Measurements from ENCODE around the gene PAK6. TPM values are rescaled to one million over a fixed set of nuclear protein-coding genes. Genes with fewer than 3 reads are reported as not detected.

PAK6 gene
- total RNA-seq, 1 experiment from 2014 or later = 0.45 TPM

GRCh38 chr15:40286061-40286532, 47.2 kb downstream of the PAK6 start:
- H3K27me3 ChIP-seq (ENCODE audit: low read length) = no peaks in the 10 kb centered on the region
- peaks cover 15% of the 10 kb centered on the region for H3K4me1 ChIP-seq (ENCODE audit: low read length)
- H2AFZ ChIP-seq (ENCODE audit: low read length) = no peak overlapping the region
- no peak overlapping the region for H3K4me3 ChIP-seq (ENCODE audit: low read length)
- H3K9me3 ChIP-seq (ENCODE audit: low read length) = no peaks in the 10 kb centered on the region
- H3K4me2 ChIP-seq (ENCODE audit: low read depth, low read length, poor library complexity, severe bottlenecking) = no peak overlapping the region
- H3K9ac ChIP-seq (ENCODE audit: low read length) = no peak overlapping the region
- H3K36me3 ChIP-seq (ENCODE audit: insufficient read depth, low read length) = no peaks in the 10 kb centered on the region
- no peak for DNase-seq
- H4K20me1 ChIP-seq (ENCODE audit: insufficient read depth, low read depth, low read length) = no peaks in the 10 kb centered on the region
- no peak overlapping the region for H3K27ac ChIP-seq (ENCODE audit: low read length)
- H3K79me2 ChIP-seq (ENCODE audit: low read length) = no peaks in the 10 kb centered on the region
- H3K9me2 ChIP-seq (replicated peaks; ENCODE audit: insufficient read depth, low read length) = no peaks in the 10 kb centered on the region

GRCh38 chr15:40286794-40287193, 47.9 kb downstream of the PAK6 start:
- Histone ChIP-seq H2AFZ (ENCODE audit: low read length) (no peak overlapping the region), H3K27me3 (ENCODE audit: low read length) (no peaks in the 10 kb centered on the region), H4K20me1 (ENCODE audit: insufficient read depth, low read depth, low read length) (no peaks in the 10 kb centered on the region), H3K4me3 (ENCODE audit: low read length) (no peak overlapping the region), H3K9me3 (ENCODE audit: low read length) (no peaks in the 10 kb centered on the region), H3K9me2 (replicated peaks; ENCODE audit: insufficient read depth, low read length) (no peaks in the 10 kb centered on the region), H3K27ac (ENCODE audit: low read length) (no peak overlapping the region), H3K79me2 (ENCODE audit: low read length) (no peaks in the 10 kb centered on the region), H3K9ac (ENCODE audit: low read length) (no peak overlapping the region), H3K4me2 (ENCODE audit: low read depth, low read length, poor library complexity, severe bottlenecking) (no peak overlapping the region), H3K4me1 (ENCODE audit: low read length) (peaks cover 15% of the 10 kb centered on the region), H3K36me3 (ENCODE audit: insufficient read depth, low read length) (no peaks in the 10 kb centered on the region)
- DNase-seq = no peak

DNA sequence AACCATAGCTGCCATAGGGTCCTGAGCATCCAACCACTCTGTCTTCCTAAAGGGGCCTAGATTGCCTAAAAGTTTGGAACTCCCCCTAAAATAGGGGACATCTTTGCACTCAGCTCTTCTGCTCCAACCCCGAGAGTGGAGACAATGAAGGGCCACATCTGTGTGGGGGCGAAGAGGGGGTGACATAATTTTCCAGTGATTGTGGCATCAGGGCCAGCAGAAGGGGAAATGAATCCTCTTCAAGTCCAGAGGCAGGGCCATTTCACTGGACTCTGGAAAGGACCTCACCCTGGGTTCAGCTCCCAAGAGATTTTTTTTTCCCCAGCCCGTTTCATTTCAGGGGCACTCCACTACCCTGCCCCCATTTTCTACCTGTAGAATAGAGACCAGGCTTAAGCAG, 48.6 kb downstream of the PAK6 start:
- no peaks in the 10 kb centered on the region for H3K9me2 ChIP-seq (replicated peaks; ENCODE audit: insufficient read depth, low read length)
- H3K9me3 ChIP-seq (ENCODE audit: low read length) = no peaks in the 10 kb centered on the region
- H3K4me2 ChIP-seq (ENCODE audit: low read depth, low read length, poor library complexity, severe bottlenecking) = no peak overlapping the region
- no peak overlapping the region for H3K4me3 ChIP-seq (ENCODE audit: low read length)
- H3K4me1 ChIP-seq (ENCODE audit: low read length) = peaks cover 15% of the 10 kb centered on the region
- no peaks in the 10 kb centered on the region for H4K20me1 ChIP-seq (ENCODE audit: insufficient read depth, low read depth, low read length)
- H3K27ac ChIP-seq (ENCODE audit: low read length) = no peak overlapping the region
- no peaks in the 10 kb centered on the region for H3K36me3 ChIP-seq (ENCODE audit: insufficient read depth, low read length)
- no peaks in the 10 kb centered on the region for H3K27me3 ChIP-seq (ENCODE audit: low read length)
- no peaks in the 10 kb centered on the region for H3K79me2 ChIP-seq (ENCODE audit: low read length)
- DNase-seq = no peak
- no peak overlapping the region for H3K9ac ChIP-seq (ENCODE audit: low read length)
- no peak overlapping the region for H2AFZ ChIP-seq (ENCODE audit: low read length)

- no peak overlapping the region for H3K9ac ChIP-seq (ENCODE audit: low read length)
- no peaks in the 10 kb centered on the region for H3K9me2 ChIP-seq (replicated peaks; ENCODE audit: insufficient read depth, low read length)
- no peaks in the 10 kb centered on the region for H3K27me3 ChIP-seq (ENCODE audit: low read length)
- no peaks in the 10 kb centered on the region for H4K20me1 ChIP-seq (ENCODE audit: insufficient read depth, low read depth, low read length)
- no peaks in the 10 kb centered on the region for H3K9me3 ChIP-seq (ENCODE audit: low read length)
- DNase-seq = no peak
- H3K4me2 ChIP-seq (ENCODE audit: low read depth, low read length, poor library complexity, severe bottlenecking) = no peak overlapping the region
- H3K79me2 ChIP-seq (ENCODE audit: low read length) = no peaks in the 10 kb centered on the region
- H3K4me1 ChIP-seq (ENCODE audit: low read length) = peaks cover 15% of the 10 kb centered on the region
- no peak overlapping the region for H3K27ac ChIP-seq (ENCODE audit: low read length)
- no peak overlapping the region for H2AFZ ChIP-seq (ENCODE audit: low read length)
- no peak overlapping the region for H3K4me3 ChIP-seq (ENCODE audit: low read length)
- H3K36me3 ChIP-seq (ENCODE audit: insufficient read depth, low read length) = no peaks in the 10 kb centered on the region
Observed at GRCh38 chr15:40287968-40288367, 49.1 kb downstream of the PAK6 start.

DNA sequence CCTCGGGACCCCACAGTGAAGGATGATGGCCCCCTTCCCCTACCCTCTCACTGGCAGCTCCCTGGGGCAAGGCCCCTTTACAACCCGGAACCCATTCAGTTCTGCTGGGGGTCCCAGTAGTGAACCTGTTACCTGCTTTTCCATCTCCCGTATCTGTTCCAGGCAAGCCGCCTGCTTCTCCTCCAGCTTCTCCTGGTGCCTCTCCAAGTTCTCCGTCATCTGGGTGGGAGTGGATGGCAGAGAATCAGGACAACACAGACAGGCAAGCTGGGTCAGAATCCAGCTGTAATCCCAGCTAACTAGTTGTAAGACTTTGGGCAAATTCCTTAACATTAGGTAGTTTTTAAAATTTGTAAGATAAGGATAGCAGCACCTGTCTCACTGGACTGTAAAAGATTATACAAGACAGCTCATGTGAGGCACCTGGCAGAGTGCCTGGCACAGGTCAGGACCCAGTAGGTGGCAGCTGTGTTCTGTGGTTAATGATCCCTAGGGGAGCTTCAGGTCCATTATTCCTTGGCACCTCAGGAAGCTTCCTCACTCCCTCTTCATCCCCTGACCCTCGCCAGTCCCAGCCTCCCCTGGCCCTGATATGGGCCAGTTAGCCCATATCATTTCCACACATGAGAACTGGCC, 50.4 kb downstream of the PAK6 start:
- peaks cover 15% of the 10 kb centered on the region for H3K4me1 ChIP-seq (ENCODE audit: low read length)
- H3K4me2 ChIP-seq (ENCODE audit: low read depth, low read length, poor library complexity, severe bottlenecking) = no peak overlapping the region
- H3K79me2 ChIP-seq (ENCODE audit: low read length) = no peaks in the 10 kb centered on the region
- H4K20me1 ChIP-seq (ENCODE audit: insufficient read depth, low read depth, low read length) = no peaks in the 10 kb centered on the region
- no peak overlapping the region for H3K4me3 ChIP-seq (ENCODE audit: low read length)
- H3K27me3 ChIP-seq (ENCODE audit: low read length) = no peaks in the 10 kb centered on the region
- H3K36me3 ChIP-seq (ENCODE audit: insufficient read depth, low read length) = no peaks in the 10 kb centered on the region
- H3K9me2 ChIP-seq (replicated peaks; ENCODE audit: insufficient read depth, low read length) = no peaks in the 10 kb centered on the region
- H3K27ac ChIP-seq (ENCODE audit: low read length) = no peak overlapping the region
- no peak overlapping the region for H2AFZ ChIP-seq (ENCODE audit: low read length)
- no peaks in the 10 kb centered on the region for H3K9me3 ChIP-seq (ENCODE audit: low read length)
- H3K9ac ChIP-seq (ENCODE audit: low read length) = no peak overlapping the region
- DNase-seq = no peak

DNA sequence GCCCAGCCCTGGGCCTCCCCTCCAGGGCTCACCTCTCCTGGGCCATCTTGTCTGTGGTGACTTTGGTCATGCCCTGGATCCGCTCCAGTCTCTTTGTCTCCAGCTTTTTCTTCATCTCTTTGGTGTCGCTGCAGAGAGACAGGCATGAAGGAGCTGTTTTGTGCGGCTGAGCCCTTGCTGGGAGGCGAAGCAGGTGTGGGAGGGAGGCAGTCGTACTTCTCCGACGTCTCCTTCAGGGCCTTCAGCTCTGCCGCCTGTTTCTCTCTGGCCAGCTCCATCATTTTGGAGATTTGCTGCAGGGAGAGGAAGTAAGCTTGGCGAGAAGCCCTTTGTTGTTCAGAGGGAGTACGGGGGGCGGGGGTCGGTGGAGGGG, 51.7 kb downstream of the PAK6 start:
- Histone ChIP-seq H3K79me2 (ENCODE audit: low read length) (no peaks in the 10 kb centered on the region), H4K20me1 (ENCODE audit: insufficient read depth, low read depth, low read length) (no peaks in the 10 kb centered on the region), H3K27me3 (ENCODE audit: low read length) (no peaks in the 10 kb centered on the region), H3K4me1 (ENCODE audit: low read length) (peaks cover 15% of the 10 kb centered on the region), H3K9ac (ENCODE audit: low read length) (no peak overlapping the region), H3K9me2 (replicated peaks; ENCODE audit: insufficient read depth, low read length) (no peaks in the 10 kb centered on the region), H3K4me2 (ENCODE audit: low read depth, low read length, poor library complexity, severe bottlenecking) (no peak overlapping the region), H2AFZ (ENCODE audit: low read length) (no peak overlapping the region), H3K4me3 (ENCODE audit: low read length) (no peak overlapping the region), H3K9me3 (ENCODE audit: low read length) (no peaks in the 10 kb centered on the region), H3K27ac (ENCODE audit: low read length) (no peak overlapping the region), H3K36me3 (ENCODE audit: insufficient read depth, low read length) (no peaks in the 10 kb centered on the region)
- no peak for DNase-seq

GRCh38 chr15:40290918-40291574, 52.2 kb downstream of the PAK6 start:
- H3K9me3 ChIP-seq (ENCODE audit: low read length) = no peaks in the 10 kb centered on the region
- H3K9me2 ChIP-seq (replicated peaks; ENCODE audit: insufficient read depth, low read length) = no peaks in the 10 kb centered on the region
- H3K36me3 ChIP-seq (ENCODE audit: insufficient read depth, low read length) = no peaks in the 10 kb centered on the region
- H4K20me1 ChIP-seq (ENCODE audit: insufficient read depth, low read depth, low read length) = no peaks in the 10 kb centered on the region
- no peak overlapping the region for H3K4me2 ChIP-seq (ENCODE audit: low read depth, low read length, poor library complexity, severe bottlenecking)
- H3K4me1 ChIP-seq (ENCODE audit: low read length) = peaks cover 15% of the 10 kb centered on the region
- H3K27ac ChIP-seq (ENCODE audit: low read length) = no peak overlapping the region
- H3K27me3 ChIP-seq (ENCODE audit: low read length) = no peaks in the 10 kb centered on the region
- H3K9ac ChIP-seq (ENCODE audit: low read length) = no peak overlapping the region
- no peak overlapping the region for H2AFZ ChIP-seq (ENCODE audit: low read length)
- DNase-seq = no peak
- H3K4me3 ChIP-seq (ENCODE audit: low read length) = no peak overlapping the region
- H3K79me2 ChIP-seq (ENCODE audit: low read length) = no peaks in the 10 kb centered on the region

GRCh38 chr15:40292246-40292645, 53.4 kb downstream of the PAK6 start:
- peaks cover 15% of the 10 kb centered on the region for H3K4me1 ChIP-seq (ENCODE audit: low read length)
- H3K4me2 ChIP-seq (ENCODE audit: low read depth, low read length, poor library complexity, severe bottlenecking) = no peak overlapping the region
- no peaks in the 10 kb centered on the region for H3K36me3 ChIP-seq (ENCODE audit: insufficient read depth, low read length)
- H3K79me2 ChIP-seq (ENCODE audit: low read length) = no peaks in the 10 kb centered on the region
- H3K9me2 ChIP-seq (replicated peaks; ENCODE audit: insufficient read depth, low read length) = no peaks in the 10 kb centered on the region
- H3K9ac ChIP-seq (ENCODE audit: low read length) = no peak overlapping the region
- no peaks in the 10 kb centered on the region for H4K20me1 ChIP-seq (ENCODE audit: insufficient read depth, low read depth, low read length)
- H3K9me3 ChIP-seq (ENCODE audit: low read length) = no peaks in the 10 kb centered on the region
- H3K27ac ChIP-seq (ENCODE audit: low read length) = no peak overlapping the region
- H2AFZ ChIP-seq (ENCODE audit: low read length) = no peak overlapping the region
- no peak overlapping the region for H3K4me3 ChIP-seq (ENCODE audit: low read length)
- no peaks in the 10 kb centered on the region for H3K27me3 ChIP-seq (ENCODE audit: low read length)
- no peak for DNase-seq
